Stomach (tissue), 4 donors: Measurements from ENCODE around the gene MCRIP2.

Source experiments
- CTCF ChIP-seq, 7 experiments: fragments of 450-650 bp in 4 of 7; fragments of 200-600 bp in 3 of 7; sonication (generic) in 3 of 7; IDR thresholded peaks; one replicate each; pipeline ENCODE4 v1.5.1; 2016 to 2019; ENCODE audit warnings: antibody characterized with exemption in 7 of 7, control low read depth in 2 of 7, mild to moderate bottlenecking in 1 of 7
- POLR2AphosphoS5 ChIP-seq, 3 donors: sonication (generic); formaldehyde crosslinking; IDR thresholded peaks; one replicate each; pipeline ENCODE4 v1.6.1; 2016; ENCODE audit warnings: antibody characterized with exemption in 3 of 3

GRCh38 chr16:674968-675883, 33.6 kb downstream of the MCRIP2 start, which contains the start of gene RHBDL1:
- TF ChIP-seq CTCF (IDR thresholded peaks at IDR 0.05) (no peak), POLR2AphosphoS5 (IDR thresholded peaks at IDR 0.05) (no peak)
